SKM-1 treated with dmso at 0.1 percent for 144 hours (cell line): ENCODE measurements around the gene UMODL1.
"Not testable (repeated sequence)": the region's sequence is repeated elsewhere in the genome, so short reads cannot be mapped to it uniquely, and the experiment has no call there.

Experiments used
- DNase-seq: peaks from one replicate; lab custom pipeline; 2025; ENCODE audit not compliant: unreplicated experiment; lab: John Stamatoyannopoulos, UW

UMODL1 gene

DNA sequence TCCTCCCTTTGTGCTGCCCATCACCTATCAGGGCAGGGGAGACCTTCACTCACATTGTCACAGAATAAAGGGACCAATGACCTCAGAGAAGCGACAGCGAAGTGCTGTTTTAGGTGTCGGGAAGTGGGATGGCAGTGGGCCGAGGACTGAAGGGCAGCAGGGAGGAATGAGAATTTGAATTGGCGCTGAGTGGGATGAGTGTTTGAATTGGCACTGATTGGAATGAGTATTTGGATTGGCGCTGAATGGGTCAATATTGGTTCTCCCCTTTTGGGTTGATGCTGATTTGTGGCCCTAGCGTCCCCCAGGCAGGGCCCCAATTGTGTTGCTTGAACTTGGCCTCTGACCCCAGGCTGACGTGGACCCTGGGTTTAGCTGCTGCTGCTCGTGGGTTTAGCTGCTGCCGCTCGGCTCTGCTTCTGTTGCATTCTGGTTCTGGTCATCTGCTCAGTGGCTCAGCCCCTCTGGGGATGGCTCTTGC, 12.4 kb upstream of the UMODL1 start:
- no peak for DNase-seq

DNA sequence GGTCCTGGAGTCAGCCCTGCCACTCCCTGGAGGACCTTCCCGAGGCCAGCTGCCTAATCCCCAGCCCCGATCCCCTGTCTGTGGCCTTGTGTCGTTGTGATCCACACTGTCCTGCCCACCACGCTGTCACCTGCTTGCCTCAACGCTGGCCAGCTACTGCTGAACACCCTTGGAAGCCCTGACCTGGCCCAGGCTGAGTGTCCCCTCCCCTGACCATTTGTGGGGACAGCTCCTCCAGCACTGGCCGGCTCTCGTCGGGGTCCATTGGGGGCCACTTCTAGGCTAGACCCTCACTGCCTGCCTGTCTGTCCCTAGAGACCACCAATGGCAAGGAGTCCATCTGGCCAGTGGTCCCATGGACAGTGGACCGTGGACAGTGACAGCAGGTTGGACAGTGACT, 12.0 kb upstream of the UMODL1 start:
- no peak for DNase-seq

DNA sequence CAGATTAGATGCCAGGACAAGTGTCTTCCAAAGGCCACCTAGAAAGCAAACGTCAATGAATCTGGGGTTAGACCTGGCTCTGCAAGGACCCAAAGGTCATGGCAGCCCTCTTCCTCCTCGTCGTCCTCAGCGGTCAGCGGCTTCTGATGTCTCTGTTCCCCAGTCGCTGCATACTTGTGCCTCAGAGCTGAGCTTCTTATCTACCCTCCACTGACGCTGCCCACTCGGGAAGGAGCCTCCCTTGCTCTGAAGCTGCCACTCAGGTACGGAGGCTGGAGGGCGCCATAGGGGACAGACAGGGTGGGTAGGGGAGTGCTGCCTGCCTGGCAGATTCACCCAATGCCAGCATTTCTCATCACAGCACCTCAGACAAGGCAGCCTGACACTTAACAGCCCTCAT, 11.4 kb upstream of the UMODL1 start:
- DNase-seq: no peak

DNA sequence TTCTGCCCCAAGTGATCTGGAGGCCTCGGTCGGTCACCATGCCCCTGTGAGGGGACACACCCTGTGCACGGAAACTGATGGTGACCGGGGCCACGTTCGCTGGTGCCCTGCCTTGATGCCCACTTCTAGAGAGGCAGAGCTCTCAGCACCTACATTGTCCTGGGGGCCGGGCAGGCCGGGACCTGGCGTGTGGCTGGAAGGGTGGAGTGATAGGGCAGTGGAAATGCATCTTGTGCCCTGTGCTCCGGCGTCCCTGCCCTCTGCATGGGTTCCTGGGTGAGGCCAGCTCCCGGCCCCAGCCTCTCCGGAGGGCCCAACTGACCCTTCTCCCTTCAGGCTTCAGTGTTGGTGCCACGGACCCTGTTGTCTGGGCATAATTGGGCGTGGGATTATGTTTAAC, 11.0 kb upstream of the UMODL1 start:
- no peak for DNase-seq

DNA sequence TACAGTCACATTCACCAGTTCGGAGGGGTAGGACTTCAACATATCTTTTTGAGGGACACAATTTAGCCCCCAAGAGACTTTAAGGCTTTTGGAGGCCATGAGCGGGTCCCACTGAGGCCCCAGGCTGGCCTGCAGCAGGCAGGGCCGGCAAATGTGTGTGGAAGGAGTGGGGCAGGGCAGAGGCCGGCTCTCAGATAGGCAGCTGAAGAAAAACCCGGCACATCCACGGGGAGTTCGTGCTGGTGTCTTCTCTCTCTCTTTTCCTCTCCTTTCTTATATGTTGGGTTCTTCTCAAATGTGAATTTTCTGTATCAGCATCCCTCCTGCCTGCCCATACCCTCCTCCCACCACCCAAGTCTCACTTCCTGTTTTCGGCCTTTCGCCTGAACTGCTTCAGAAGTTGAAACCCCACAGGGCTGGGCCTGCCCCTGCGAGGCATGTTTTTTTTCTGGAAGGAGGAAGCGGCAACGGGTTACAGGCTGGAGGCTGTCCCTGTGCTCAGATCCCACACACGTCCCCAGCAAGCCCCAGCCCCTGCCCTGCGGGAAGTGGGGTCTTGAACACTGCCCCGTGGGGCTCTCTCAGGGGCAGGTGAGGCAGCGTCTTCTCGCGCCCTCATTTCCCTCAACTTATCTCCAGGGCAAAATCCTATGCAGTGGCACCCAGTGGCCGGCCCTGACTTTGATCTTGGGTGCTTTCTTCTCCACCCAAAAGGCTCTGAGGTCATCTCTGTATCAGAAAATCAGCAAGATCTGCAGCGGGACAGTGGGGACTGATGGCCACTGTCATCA, 9.7 kb upstream of the UMODL1 start:
- peak; percentile 88 for DNase-seq

DNA sequence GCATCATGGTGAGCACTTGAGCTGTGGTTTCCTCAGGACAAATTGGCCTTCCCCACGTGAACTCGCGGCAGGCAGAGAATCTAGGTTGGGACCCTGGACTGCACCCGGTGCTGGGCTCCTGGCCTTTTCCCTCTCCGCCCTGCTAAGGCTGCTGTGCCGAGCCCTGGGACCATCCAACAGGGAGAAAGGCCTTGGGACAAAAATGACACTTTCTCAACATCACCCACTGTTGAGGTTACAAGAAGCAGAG, 9.2 kb upstream of the UMODL1 start:
- DNase-seq: no peak

DNA sequence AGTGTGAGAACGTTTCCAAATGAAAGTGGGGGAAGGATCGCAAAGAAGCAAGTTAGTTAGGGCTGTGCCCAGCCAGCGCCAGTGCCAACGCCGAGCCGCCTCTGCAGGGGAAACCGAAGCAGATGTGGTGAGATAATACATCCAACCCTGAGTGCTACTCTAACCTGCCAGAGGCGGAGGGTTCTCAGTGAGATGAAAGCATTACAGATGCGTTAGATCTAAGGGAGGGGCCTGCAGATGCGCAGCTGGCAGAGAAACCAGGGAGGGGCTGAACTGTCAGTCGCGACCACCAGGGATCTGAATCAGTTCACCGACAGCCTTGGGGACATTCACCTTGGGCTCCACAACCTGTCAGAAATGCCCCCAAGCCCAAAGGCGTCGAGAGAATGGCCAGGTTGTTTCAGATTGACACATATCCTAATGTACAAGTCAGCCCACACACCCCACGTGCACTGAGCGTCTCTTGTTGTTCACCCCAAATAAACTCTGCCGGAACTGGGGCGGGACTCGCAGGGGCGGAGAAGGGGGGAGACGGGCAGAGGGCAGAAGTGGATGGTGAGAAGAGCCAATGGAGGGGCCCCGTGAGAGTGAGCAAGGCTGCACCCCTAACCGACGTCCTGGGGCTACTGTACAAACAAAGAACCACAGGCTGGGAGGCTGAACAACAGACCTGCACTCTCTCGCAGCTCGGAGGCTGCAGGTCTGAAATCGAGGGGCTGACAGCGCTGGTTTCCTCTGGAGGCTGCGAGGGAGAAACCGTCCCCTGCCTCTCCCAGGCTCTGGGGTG, 8.7 kb upstream of the UMODL1 start:
- peak; percentile 35 for DNase-seq

DNA sequence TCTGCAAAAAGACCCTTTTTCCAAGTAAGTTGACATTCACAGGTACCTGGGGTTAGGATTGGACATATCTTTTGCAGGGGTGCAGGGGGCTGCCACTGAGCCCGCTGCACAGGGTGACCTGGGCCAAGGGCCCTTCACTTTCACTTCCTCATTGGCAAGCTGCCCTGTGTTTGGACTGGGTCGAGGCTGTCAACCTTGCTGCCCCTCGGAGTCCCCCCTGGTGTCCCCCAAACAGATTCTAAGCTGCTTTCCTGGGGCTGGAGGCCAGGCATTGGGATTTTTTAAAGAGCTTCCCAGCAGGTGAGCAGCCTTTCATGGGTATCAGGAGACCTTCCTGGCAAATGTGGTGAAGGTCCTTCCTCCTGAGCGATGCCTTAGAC, 7.9 kb upstream of the UMODL1 start:
- DNase-seq: peak; percentile 8

DNA sequence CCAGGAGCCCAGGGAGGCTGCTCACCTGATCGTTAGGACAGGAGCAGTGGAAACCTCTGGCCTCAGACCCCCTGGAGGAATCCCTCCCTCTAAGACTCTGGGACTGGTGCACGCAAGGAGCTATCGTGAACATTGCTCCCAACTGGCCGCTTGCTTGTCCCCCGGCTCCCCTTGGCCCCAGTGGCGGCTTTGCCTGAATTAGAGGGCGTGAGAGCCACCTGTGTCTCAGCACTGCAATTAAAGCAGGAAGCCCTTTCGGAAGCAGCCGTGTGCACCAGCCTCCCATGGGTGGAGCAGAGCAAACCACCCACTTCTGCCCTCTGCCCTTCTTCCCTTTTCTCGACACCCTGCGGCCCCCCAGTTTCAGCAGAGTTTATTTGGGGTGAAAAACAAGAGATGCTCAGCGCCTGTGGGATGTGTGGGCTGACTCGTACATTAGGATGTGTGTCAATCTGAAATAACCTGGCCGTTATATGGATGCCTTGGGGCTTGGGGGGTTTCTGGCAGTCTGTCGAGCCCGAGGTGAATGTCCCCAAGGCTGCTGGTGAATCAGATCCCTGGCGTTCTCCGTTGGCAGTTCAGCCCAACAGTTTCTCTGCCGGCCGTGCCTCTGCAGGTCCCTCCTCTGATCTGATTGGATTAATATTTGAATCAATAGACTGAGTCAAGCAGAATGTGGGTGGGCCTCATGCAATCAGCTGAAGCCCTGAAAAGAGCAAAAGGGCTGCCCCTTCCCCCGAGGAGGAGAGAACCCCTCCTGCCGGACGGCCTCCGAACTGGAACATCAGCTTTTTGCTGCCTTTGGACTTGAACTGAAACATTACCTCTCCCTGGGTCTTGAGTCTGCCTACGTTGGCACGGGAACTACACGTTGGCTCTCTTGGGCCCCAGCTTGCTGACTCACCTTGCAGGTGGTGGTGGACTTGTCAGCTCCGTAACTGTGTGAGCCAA, 7.3 kb upstream of the UMODL1 start:
- DNase-seq: peak; percentile 52

DNA sequence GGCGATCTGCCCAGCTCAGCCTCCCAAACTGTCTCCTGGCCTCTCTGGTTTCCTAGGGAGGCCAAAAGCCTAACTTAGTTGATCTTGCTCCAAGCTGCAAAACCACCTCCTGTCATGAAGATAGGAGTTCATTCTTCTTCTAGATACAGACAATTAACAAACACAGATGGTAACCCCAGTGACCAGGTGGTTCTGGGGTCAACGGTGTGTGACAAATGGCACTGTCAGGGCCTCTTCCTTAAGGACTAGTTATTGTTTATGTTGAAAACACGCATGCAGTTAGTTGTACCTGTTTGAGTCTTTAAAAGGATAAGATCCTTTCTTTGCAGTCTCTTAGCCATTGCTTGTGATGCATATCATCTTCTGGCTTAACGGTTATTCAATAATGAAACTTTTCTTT, 4.6 kb upstream of the UMODL1 start:
- DNase-seq: no peak

DNA sequence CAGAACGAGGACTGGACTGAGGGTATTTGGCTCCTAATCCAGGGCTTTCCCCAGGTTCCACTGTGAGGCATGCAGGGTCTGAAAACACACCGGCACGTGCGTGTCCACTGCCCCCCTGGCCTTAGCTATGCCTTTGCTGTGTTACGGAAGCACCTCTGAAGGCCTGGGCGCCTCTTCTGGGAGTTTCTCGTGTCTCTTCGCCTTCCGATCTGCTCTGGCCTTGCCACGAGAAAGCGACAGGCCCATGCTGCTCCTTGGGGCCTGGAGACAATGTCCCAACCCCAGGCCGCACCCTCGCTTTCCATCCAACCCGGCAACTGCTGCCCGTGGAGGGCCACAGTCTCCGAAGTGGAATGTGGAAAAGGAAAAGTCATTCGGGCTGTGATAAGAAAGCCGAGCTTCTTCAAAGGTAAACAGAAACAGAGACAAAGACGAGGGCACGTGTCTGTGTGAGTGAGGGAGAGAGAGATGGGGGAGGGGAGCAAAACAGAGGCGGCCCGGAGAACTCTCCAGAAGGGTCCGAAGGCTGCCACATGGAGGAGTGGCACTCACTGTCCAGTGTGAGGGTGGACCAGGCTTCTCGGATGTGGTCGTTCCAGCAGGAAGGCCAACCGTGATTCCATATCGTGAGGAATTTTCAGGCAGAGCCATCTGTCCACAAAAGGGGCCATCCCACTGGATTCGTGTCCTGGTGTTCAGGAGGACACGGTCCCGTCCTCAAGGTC, 3.4 kb upstream of the UMODL1 start:
- no peak for DNase-seq

DNA sequence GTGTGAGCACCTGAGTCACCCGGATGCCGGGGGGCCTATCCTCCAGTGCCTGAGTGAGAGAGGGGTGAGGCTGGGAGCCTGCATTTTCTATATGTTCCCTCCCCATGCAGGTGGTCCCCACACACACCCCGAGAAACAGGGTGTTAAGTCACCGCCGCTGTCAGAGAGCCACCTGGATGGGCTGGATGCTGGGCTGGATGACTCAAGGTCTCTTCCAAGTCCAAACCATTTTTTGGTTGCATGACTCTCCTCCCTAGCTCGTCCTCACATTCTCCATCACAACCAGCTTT, 2.9 kb upstream of the UMODL1 start:
- no peak for DNase-seq

DNA sequence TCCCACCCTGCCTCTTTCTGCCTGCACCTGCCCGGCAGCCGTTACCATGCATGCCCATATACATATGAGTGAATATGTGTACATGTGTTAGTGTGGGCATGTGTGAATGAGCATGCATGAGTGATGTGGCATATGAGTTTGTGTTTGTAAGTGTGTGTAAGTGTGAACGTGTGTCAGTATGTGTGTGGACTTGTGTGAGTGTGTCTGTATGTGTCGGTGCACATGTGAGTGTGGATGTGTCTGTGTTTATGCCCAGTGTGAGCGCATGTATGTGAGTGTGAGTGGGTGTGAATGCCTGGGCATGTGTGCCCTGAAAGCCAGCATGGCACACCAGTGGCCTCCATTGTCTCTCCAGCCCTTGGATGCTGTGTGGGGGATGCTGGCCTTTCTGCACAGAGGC, 2.5 kb upstream of the UMODL1 start:
- no peak for DNase-seq

DNA sequence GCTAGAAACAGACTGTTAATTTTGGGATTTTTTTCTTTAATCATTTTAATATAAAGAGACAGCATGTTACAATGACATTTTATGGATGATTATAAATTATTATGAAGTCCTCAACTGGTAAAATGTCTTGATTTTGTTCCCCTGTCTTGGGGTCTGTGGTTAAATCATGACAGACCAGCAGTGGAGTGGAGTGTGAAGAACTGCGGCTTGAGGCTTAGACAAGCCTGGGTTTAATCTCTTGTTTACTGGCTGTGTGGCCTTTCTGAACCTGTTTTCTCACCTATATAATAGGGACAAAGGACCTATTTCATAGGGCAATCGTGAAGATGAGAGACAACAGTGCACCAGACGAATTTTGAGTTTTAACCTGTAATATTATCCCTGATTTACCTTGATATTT, 1.8 kb upstream of the UMODL1 start:
- no peak for DNase-seq

DNA sequence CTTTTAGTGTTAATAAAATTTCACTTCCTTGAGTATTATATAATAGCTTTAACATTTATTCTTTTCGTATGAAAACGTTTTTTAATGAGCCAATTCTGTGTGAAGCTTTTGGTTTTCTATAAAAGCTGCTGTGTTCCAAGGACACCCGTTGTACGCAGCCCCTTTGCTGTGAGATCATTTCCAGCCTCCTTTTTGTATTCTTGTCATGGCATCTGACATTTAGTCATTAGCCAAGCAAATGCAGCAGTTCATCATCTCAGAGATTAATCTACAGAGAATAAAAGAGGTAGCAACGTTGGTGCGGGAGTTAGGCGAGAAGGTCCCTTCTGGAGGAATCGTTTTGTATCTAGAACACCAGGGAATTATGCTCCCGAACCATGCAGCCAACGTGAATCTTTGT, 1.3 kb upstream of the UMODL1 start:
- DNase-seq: no peak

DNA sequence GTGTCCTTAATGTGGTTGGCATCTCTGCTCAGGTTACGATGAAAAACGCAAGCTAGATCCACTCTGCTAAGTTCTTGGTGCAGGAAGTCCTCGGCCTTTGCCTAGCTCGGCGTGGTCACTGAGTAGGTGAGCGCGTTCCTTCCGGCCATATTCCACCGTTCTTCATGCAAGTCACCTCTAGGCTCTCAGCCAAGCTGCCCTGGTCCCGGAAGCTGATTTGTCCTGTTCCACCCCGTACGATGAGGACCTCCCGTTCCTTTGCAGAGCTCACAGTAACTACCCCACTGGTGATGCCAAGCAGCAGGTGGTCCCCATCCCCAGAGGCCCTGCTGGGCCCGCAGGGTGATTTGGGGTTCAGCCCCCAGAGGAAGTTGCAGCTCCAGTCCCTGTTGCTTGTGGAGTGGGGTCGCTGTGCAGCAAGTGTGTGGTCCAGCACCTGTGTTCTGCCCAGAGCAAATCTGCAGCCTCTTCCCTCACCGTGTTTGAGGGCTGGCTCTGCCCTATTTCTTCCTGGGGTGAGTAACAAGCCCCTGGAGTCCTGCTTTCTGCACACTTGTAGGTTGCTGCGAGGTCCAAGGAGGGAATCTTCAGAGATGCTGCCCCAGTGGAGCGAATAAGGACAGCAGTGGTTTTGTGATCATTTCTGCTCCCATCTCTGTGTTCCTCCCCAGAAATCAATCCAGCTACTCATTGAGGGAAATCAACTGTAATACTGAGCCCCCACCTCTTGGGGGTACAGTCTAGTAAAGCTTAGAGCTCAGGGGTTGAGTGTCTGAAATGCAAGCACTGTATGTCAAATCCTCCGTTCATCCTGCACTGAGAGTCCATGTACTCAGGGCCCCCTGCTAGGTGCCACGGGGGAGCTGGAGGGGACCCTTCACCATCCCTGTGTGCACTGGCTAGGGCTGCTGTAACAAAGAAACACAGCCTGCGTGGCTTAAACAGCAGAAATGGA, 2.3 kb downstream of the UMODL1 start:
- DNase-seq: no peak

DNA sequence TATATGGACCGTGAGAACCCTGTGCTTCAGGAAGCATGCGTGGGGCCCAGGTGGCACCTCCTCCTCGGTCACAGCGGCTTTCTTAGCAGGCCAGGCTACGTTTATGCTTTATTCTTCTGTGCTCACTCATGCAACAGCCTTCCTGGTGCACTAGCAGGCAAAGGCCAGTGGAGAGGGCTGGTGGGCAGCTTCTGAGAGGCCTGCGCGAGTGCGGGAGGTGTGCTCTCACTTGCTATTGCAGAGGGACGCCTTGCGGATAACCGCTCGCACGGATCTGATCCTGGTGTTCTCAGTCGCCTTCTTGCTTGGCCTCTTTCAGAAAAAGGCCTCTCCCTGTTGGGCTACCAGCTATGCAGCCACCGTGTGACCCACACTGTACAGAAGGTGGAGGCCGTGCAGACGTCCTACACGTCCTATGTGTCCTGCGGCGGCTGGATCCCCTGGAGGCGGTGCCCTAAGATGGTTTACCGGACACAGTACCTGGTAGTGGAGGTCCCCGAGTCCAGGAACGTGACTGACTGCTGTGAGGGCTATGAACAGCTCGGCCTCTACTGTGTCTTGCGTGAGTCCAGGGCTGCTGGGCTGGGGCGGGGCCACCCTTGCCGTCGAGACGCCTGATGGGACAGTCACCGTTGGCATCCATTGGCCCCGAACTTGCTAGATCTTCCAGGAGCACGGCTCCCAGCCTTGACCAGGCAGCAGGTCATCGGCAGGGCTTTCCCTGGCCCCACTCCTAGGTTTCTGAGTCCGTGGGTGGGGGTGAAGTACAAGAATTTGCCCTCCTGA, 4.8 kb downstream of the UMODL1 start:
- no peak for DNase-seq

DNA sequence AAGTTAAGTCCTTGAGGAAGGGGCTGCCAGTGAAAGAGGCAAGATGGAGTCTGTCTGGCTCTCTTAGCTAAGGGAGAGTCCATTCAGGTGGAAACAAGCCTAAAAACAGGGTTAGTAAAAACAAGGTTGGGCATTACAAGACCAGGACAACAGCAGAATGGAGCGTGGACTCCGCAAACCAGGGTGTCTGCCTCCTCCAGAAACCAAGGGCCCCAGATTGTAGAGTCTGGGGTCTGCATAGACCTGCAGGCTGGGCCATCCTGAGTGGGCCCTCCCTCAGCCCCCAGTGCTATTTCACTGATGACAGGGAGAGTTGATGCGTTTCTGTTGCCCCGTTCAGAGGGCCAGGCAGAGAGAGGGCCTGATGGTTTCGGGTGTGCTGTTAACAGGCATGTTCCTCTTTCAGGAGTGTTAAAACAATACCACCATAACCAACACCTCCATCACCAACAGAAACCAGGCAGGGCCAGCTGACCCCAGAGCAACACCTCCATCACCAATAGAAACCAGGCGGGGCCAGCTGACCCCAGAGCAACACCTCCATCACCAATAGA, 6.6 kb downstream of the UMODL1 start:
- not testable (repeated sequence) for DNase-seq
